Suppressor macrophage treated with lipopolysaccharide for 1 hour (primary cell): ENCODE measurements around the gene NUP42.
"Not testable (repeated sequence)": the region's sequence is repeated elsewhere in the genome, so short reads cannot be mapped to it uniquely, and the experiment has no call there.

Experiments
- DNase-seq, 3 donors: peaks; one replicate each; pipeline ENCODE4 v3.0.0-alpha.2; 2020 to 2022

NUP42 gene

GRCh38 chr7:23205577-23205908 lies 23.7 kb downstream of the NUP42 start:
- DNase-seq = no peak

- peak in 2 of 3 donors; percentile 41 to 49 for DNase-seq
Observed at GRCh38 chr7:23205909-23206767, 24.3 kb downstream of the NUP42 start.

DNA sequence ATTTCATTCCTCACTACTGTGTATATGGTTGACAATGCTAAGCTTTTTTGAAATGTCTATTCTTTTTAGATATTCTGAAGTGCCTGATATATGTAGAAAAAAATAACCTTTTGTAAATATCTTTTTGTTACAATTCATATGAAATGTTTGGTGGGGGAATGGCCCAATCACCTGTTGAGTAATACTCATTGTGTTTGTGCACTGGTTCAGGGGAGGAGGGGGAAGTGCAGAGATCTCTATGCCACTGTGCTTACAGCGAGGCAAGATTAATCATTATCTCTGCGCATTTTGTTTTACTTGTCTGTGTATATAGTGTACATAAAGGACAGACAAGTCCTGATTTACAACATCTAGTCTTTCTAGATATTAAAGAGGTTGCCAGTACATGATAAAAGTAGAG lies 25.2 kb downstream of the NUP42 start:
- DNase-seq = peak; percentile 56 to 61 (median 57)

DNA sequence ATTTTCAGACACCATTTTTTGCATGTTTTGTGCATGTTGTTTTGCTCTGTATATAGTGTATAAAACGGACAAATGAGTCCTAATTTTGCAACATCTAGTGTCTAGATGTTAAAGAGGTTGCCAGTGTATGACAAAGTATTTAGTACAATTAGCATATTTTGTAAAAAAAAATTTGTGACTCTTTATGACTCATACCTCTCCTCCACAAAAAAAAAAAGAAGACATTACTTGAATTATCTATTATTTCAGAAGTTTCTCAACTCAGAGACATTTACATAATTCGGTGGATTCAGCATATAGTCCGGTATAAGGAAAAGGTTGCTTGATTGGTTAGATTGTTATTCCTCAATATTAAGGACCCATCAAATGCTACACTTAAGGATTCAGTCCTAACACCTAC lies 26.0 kb downstream of the NUP42 start:
- DNase-seq = peak; percentile 34 to 88 (median 82)

GRCh38 chr7:23208316-23208715 lies 26.5 kb downstream of the NUP42 start:
- DNase-seq = peak; percentile 43 to 60 (median 59)

- DNase-seq = peak; percentile 45 to 59 (median 49)
Observed at GRCh38 chr7:23210506-23210905, 28.7 kb downstream of the NUP42 start.

DNA sequence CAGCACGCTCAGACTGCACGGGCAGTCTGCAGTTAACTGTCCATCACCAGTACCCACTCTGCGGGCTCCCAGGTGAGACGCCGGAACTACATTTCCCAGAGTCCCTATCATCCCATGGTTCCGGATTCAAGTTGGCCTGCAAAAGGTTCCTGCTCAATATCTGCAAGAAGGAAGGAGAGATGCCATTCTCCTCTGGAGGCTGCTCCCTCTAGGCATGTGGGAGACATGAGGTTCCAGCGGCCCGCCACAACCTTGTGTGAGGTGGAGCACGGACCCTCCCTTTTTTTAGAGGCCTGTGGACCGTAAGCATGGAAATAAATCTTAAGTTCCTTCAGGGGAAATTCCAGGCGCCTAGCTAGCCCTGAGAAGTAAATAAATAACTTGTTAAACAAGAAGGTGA lies 29.7 kb downstream of the NUP42 start:
- DNase-seq = no peak

GRCh38 chr7:23212395-23212794 lies 30.5 kb downstream of the NUP42 start:
- DNase-seq = no peak

GRCh38 chr7:23212841-23213240 lies 31.0 kb downstream of the NUP42 start:
- DNase-seq = peak in 1 of 3 donors; percentile 33

DNA sequence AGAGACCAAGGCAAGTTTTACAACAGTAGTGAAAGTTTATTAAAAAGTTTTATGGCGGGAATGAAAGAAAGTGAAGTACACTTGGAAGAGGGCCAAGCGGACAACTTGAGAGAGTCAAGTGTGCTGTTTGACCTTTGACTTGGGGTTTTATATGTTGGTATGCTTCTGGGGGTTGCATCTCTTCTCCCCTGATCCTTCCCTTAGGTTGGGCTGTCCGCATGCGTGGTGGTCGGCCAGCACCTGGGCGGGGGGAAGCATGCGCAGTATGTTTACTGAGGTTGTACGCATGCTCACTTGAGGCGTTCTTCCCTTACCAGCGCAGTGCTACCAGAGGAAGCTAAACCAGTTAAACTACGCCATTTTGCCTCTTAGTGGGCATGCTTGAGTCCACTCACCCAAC lies 31.9 kb downstream of the NUP42 start:
- DNase-seq = no peak

DNA sequence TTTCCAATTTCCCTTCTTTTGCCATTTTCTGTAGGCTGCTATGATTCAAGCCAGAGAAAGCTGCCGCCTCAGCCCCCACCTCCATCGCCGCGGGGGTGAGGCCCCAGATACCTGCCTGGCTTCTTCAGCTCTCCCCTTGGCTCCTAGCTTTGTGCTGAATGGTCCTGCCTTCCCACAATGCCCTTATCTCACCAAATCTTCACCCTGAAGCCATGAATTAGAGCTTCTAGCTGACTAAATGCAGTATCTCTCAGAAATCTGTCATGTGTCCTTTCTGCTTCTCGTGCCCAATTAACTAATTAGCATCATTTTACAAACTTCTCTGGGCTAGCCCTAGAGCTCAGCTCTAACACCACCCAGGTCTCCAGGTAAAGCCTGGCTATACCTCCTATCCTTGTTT lies 32.6 kb downstream of the NUP42 start:
- no peak for DNase-seq

- no peak for DNase-seq
Observed at GRCh38 chr7:23214938-23215337, 33.1 kb downstream of the NUP42 start.

DNA sequence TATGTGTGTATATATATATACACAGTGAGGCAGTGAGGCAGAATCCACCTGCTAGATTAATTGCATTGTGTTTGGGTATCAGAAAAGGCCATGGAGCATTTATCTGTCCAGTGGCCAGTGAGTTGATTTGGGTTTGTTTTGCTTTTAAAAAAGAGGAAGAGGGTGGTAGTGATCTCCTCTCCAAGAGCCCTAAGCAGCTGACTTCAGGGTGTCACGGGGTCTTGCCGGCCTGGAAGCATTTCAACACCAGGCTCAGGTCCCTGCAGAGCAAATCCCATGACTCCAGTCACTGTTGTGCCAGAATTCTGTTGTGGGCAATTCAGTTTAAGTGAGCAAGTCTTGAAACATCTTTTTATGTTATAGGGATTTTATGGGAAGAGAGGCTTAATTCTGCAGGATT lies 34.2 kb downstream of the NUP42 start:
- peak; percentile 90 to 92 (median 91) for DNase-seq

DNA sequence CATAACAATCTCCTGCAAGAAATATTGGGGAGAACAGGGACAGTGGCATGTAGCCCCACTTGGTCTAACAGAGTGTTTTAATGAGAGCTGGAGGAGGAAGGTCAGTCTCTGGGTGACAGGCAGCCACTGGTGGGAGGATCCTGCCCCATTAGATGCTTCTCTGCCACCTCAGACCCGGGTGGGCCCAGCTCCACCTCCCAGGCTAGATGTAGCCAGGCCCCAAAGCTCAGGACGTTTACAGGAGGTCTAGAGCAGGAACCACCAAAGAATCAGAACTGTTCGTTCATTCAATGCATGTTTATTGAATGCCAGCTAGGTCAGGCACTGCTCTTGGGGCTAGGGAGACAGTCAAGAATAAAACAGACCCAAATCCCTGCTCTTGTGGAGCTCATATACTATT lies 36.3 kb downstream of the NUP42 start:
- DNase-seq = no peak

DNA sequence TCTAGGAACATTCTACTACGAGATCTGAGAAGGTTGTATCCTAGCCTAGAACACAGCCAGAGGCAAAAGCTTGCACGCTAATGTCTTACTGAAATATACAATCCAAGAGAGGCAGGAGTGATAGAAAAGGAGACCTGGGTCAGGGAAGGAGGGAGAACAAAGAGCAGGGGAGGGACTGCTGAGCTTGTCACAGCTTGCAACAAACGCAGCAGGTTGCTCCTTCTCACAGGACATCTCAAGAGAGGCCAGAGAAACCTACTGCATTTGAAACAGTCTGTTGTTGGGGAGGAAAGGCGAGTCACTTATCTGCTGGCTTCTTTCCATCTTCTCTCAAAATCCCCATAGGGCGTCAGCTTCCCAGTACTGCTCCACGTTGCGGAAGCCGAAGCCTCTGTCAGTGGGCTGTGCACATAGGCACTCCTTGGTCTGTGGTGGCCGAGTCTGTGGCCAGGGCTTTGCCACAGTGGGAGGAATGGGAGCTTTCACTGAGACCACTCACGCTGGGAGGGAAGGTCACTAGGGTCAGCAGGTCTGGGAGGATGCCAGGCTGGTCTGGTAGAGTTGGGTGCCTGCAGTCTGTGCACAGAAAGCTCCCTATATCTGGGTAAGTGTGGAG lies 39.0 kb downstream of the NUP42 start:
- peak in 1 of 3 donors; percentile 28 for DNase-seq

GRCh38 chr7:23222439-23223030 lies 40.7 kb downstream of the NUP42 start:
- no peak for DNase-seq

DNA sequence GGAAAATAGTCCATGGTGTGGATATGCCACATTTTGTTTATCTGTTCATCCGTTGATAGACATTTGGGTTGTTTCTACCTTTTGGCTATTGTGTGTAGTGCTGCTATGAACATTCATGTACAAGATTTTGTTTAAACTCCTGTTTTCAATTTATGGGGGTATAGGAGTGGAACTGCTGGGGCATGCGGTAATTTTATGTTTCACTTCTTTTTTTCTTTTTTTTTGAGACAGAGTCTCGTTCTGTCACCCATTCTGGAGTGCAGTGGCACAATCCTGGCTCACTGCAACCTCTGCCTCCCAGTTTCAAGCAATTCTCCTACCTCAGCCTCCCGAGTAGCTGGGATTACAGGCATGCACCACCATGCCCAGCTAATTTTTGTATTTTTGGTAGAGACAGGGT lies 42.5 kb downstream of the NUP42 start:
- DNase-seq = not testable (repeated sequence)

DNA sequence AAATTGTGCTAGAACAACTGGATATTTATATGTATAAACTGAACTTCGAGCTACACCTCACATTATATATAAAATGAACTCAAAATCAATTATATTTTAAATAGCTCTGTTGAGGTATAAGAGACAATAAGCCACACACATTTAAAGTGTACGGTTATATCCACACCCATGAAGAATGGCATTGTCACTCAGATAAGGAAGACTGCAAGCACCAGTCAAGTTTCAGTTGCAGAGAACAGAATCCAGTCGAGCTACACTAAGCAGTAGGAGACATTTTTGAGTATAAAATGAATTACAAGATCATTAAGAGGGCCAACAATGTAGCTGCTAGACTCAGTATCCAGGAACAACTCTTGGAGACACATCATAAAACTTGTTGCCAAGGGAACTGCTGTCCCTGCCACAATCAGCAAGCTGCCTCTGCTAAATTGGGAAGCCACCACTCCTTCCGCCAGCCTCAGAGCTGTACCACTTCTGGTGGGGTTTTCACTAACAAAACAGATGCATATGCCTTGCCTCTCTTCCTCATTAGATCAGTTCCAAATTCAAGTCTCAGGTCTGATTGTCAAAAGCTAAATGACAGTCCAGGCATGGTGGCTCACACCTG lies 45.1 kb downstream of the NUP42 start:
- no peak for DNase-seq

GRCh38 chr7:23228412-23228811 lies 46.6 kb downstream of the NUP42 start:
- no peak for DNase-seq

- DNase-seq = no peak
Observed at GRCh38 chr7:23230641-23231101, 48.8 kb downstream of the NUP42 start.

DNA sequence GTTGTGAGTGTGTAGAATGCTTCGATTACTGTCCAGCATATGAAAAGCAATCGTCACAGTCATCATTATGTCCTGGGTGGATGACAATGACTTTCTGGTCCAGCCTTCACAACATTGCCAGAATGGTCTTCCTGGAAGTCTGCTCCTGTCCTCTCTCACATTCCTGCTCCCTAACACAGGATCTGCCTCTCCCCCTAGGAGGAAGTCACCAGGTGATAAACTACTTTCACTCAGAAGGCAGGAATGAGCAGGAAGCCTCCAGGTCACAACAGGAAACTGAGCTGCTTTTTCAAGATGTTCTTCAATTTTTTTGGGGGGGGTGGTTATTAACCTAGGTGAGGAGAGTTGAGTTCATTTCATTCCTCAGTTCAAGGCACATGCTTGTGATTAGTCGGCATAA lies 51.1 kb downstream of the NUP42 start:
- no peak for DNase-seq

DNA sequence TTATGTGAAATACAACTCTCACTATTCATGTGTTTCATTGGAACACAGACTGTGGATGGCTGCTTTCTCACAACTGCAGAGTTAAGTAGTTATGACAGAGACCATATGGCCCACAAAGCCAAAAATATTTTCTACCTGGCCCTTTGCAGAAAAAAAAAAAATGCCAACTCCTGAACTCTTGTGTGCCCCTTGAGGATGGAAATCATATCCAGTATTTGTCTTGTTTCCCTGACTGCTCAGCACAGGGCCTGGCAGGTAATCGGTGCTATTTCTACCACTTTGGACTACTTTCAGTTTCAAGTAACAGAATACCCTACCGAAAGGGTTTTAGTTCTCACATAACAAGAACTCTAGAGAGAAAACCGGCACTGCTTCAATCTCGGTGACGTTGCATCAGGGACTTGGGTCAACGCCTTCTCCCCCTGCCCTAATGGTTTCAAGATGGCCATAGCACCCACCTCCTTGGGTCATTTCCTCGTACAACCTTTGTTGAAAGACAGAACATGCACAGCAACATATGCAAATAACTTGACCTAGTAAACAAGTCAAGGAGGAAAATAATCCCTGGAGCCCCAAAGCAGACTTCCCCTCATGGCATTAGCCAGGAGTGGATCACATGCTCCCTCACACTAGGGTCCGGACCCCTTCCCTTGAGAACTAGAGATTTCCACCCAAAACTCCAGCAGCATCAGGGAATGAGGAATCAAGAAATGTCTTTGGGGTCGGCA lies 52.9 kb downstream of the NUP42 start:
- DNase-seq = no peak

DNA sequence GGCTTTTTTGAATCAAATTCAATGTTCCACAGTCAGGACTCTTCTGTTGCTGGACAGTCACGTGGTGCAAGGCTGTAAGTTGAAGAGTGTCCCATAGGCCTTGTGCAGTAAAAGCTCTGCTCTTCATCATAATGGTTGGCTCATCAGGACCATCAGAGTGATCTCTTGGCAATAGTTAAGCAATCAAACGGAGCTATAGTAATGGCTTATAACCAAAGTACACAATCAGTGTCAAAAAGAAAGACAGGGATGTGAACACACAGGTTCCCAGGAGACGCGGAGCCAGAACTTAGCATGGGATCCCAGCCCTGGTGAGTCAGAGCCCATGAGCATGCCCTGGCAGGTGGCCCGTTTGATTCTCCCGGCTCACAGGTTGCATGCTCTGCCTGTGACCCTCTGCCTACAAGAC lies 54.0 kb downstream of the NUP42 start:
- no peak for DNase-seq
